Raji (cell line): ENCODE data around the gene TSR3.

Experiments used
- POLR2A ChIP-seq: IDR thresholded peaks from 2 replicates; pipeline ENCODE4 v1.6.1; 2011; ENCODE audit warnings: low read depth, low read length, control low read depth; ENCODE audit not compliant: insufficient read depth

Gene TSR3

GRCh38 chr16:1348926-1349325 is 2.8 kb downstream of the TSR3 start:
- TF ChIP-seq POLR2A, result no peak

DNA sequence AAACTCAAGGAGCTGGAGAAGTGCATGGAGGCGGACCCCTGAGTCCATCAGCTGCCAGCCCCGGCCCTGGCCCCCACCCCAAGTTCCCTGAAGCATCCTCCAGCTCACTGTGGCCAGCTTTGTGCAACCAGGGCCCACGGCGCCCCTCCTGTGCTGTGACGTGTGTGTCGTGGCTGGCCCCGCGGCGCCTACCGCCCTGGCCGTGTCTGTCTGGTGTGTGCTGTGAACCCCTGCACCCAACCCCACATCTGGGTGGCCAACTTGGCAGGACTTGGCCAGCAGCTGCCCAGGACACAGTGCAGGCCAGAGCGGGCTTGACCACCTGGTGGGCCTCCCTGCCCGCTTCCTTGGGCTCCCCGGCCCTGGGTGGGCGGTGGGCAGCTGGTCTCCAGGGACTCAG is 3.2 kb downstream of the TSR3 start:
- TF ChIP-seq POLR2A, result no peak

DNA sequence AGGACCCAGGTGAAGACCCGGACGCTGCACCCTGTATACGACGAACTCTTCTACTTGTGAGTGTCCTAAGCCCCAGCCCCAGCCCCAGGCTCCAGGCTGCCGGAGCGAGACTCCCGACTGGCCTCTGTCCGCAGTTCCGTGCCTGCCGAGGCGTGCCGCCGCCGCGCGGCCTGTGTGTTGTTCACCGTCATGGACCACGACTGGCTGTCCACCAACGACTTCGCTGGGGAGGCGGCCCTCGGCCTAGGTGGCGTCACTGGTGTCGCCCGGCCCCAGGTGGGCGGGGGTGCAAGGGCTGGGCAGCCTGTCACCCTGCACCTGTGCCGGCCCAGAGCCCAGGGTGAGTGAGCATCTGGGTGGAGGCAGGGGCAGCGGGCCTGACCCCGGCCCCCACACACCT is 3.7 kb downstream of the TSR3 start:
- TF ChIP-seq POLR2A, result no peak

- TF ChIP-seq POLR2A, result no peak
These were observed 4.3 kb downstream of the TSR3 start for GRCh38 chr16:1347286-1347855.

DNA sequence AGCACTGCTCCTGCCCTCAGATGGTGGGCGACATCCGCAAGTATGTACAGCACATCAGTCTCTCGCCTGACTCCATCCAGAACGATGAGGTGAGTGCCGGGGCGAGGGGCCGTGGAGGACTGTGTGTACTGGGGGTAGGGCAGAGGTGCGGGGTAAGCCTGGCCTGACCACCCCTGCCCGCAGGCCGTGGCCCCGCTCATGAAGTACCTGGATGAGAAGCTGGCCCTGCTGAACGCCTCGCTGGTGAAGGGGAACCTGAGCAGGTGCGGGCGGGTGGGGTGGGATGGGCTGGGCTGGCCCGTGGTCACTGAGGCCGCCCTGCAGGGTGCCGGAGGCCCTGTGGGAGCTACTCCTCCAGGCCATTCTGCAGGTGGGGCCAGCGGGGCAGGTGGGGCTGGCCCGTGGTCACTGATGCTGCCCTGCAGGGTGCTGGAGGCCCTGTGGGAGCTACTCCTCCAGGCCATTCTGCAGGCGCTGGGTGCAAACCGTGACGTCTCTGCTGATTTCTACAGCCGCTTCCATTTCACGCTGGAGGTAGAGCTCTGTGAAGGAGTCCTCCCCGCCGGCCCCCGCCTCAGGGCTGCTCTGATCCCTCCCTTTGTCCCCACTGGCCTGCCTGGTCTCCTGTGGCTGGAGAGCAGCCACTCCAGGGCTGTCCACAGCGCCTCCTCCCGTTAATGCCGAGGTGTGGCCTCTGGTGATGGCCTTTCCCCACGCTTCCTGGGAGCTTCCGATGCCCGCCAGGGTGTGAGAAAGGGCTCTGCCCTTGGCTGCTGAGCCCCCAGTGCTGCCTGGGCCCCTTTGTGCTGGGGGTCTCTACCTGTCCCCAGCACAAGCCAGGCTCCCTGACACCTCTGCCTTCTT is 5.0 kb downstream of the TSR3 start:
- peak; percentile 17; the same call in 1 of the 2 replicates for TF ChIP-seq POLR2A

DNA sequence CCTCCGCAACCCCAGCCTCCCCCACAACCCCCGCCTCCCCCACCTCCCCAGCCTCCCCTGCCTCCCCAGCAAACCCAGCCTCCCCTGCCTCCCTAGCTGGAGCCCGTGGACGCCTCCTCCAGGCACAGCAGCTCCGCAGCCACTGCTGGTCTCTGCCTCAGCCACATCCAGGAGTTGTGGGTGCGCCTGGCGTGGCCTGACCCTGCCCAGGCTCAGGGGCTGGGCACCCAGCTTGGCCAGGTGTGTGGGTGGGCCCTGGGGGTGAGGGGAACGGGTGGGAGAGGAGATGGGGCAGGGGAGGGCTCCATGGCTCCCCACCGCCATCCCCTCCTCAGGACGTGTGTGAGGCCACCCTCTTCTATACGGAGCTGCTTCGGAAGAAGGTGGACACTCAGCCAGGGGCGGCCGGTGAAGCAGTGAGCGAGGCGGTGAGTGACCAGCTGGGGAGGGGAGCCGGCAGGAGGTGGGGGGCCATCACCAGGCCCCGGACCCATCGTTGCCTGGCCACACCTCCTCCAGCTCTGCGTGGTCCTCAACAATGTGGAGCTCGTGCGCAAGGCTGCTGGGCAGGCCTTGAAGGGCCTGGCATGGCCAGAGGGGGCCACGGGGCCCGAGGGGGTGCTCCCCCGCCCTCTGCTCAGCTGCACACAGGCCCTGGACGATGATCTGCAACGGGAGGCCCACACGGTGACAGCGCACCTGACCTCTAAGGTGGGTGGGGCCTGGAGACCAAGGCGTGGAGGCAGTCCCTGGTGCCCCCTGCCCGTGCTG is 5.8 kb downstream of the TSR3 start:
- TF ChIP-seq POLR2A, result no peak

GRCh38 chr16:1345087-1345486 is 6.6 kb downstream of the TSR3 start:
- TF ChIP-seq POLR2A, result no peak

DNA sequence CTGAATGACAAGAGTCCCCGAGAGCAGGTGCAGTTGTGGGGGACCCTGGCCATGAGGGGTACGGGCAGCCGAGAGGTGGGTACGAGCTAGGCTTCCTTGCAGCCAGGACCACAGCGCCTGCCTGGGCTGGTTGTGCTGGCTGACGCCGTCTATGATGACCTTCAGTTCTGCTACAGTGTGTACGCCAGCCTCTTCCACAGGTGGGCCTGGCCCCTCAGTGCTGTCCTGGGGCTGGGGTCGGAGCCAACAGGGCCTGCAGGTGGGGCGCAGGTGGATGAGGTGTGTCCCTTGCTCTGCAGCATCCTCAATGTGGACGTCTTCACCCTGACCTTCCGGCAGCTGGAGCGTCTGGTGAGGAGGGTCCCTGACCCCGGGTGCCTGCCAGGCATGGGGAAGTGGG is 7.2 kb downstream of the TSR3 start:
- TF ChIP-seq POLR2A, result no peak

DNA sequence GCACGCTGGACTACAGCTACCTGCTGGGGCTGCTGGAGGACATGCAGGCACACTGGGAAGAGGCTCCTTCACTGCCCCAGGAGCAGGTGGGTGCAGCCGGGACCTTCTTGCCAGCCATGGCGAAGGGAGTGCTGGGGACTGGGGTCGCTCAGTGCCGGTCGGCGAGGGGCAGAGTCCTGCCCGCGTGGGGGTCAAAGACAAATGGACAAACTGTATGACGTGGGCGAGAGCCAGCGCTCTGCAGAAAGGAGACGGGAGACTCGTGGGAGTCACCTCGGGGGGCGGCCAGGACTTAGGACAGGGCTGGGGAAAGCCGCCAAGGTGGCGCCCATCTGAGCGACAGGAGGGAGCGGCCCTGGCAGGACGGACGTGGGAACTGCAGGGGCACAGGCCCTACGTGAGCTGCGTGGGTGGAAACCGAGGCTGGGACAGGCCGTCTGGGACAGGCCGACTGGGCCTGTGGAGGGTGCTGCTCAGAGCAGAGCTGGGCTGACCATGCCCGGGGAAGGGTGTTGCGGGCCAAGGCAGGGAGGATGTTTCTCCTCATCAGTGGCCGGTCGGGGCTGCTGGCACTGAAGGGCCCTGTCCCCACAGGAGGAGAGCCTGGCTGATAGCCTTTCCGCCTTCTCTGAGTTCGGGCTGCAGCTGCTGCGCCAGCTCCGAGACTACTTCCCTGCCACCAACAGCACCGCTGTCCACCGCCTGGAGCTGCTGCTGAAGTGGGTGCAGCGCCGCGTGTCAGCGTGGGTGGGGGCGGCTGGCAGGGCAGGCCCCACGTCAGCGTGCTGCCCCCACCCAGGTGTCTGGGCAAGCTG is 8.0 kb downstream of the TSR3 start:
- no peak for TF ChIP-seq POLR2A

GRCh38 chr16:1342526-1343427 is 8.9 kb downstream of the TSR3 start:
- peak; percentile 34; the same call in 1 of the 2 replicates for TF ChIP-seq POLR2A

DNA sequence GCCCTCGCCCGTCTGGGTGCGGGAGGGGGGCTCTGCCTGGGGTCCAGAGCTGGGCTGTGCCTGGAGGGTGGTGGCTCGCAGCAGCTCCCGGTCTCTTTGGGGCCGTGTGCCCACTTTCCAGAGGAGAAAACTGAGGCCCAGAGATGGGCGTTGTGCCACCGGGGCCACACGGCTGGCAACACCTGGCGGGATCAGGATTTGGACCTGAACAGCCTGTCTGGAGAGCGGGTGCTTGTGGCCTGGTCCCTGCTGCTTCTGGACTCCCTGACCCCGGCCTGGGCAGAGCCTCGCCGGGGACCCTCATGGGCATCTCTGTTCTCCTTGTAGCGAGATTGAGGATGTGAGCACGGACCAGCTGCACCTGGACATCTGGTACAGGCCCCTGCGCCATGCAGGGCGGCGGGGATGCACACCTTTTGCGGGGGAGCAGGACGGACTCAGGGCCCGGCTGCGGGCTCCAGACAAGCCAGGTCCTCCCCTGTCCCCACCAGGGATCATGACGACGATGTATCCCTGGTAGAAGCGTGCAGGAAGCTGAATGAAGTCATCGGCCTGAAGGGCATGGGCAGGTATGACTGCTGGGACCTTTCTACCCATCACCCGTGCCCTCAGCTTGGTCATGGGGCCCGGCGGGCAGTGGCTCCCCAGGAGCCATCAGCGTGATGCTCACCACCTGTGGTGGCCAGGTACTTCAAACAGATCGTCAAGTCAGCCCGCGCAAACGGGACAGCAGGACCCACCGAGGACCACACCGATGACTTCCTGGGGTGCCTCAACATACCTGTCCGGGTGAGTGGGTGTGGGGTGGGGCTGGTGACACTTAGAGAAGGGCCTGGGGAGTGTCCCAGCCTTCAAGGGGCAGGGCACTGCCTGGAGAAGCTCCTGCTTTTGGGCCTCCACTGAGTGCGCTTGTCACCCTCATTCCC is 9.9 kb downstream of the TSR3 start:
- no peak for TF ChIP-seq POLR2A

- no peak for TF ChIP-seq POLR2A
These were observed 10.8 kb downstream of the TSR3 start for GRCh38 chr16:1340730-1341494.
